Activated CD4-positive, alpha-beta T cell treated with anti-CD3 and anti-CD28 coated beads, Interleukin-2, amount 10 ng/mL, durations not matched to agents 24 days and 14 days (primary cell): ENCODE data around the gene PFDN4. TPM values are rescaled to one million over a fixed set of nuclear protein-coding genes. Genes with fewer than 3 reads are reported as not detected.
"Not testable (repeated sequence)": the region's sequence is repeated elsewhere in the genome, so short reads cannot be mapped to it uniquely, and the experiment has no call there.

Experiments
- DNase-seq: peaks from one replicate; pipeline ENCODE4 v3.0.0; 2022
- H3K27ac Mint-ChIP-seq: one replicate; pipeline ENCODE4 v1.8.0; 2022; ENCODE audit warnings: mild to moderate bottlenecking, mixed read lengths
- H3K27me3 Mint-ChIP-seq: one replicate; pipeline ENCODE4 v1.8.0; 2022; ENCODE audit warnings: mixed read lengths
- H3K36me3 Mint-ChIP-seq: one replicate; pipeline ENCODE4 v1.8.0; 2022; ENCODE audit warnings: low read depth, mild to moderate bottlenecking, mixed read lengths
- H3K4me1 Mint-ChIP-seq: one replicate; pipeline ENCODE4 v1.8.0; 2021; ENCODE audit warnings: mixed read lengths
- H3K4me3 Mint-ChIP-seq: one replicate; pipeline ENCODE4 v1.8.0; 2022; ENCODE audit warnings: mild to moderate bottlenecking, moderate library complexity, mixed read lengths
- H3K9me3 Mint-ChIP-seq: one replicate; pipeline ENCODE4 v1.8.0; 2021; ENCODE audit warnings: mixed read lengths
- intact Hi-C: fragments of 100-400 bp; cut with micrococcal nuclease; formaldehyde crosslinking; loops from one replicate; pipeline ENCODE4 v1.15.1; 2023
- total RNA-seq: library from RNA; stranded (reverse); gene quantifications from 2 replicates; pipeline ENCODE4 v1.2.3, GENCODE V29; 2022

The PFDN4 gene
- total RNA-seq, 1 donor from 2014 or later: 72.2 TPM

DNA sequence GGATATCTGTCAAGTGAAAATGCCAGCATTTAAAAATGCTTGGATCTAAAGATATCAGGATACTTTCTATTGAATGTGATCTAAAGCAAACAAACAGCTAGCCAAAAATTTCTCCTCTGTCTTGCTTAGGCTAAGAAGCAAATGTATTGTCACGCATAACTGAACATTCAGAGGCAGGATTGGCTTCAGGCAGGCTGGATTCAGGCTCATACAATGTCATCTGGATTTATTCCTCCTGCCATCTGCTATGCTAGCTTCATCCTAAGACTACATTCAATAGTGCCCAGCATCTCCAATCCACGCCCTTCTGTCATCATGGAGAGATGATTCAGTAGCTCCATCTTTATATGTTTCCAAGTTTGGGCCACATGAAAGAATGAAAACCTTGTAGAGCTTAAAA lies 27.1 kb downstream of the PFDN4 start:
- no peak for DNase-seq
- intact Hi-C loops: no loop called here
- H3K4me3 Mint-ChIP-seq: no peak overlapping the region
- H3K9me3 Mint-ChIP-seq: peaks cover 14% of the 10 kb centered on the region
- peaks cover 8% of the 10 kb centered on the region for H3K27me3 Mint-ChIP-seq
- H3K36me3 Mint-ChIP-seq: peaks cover 2% of the 10 kb centered on the region
- no peak overlapping the region for H3K27ac Mint-ChIP-seq
- H3K4me1 Mint-ChIP-seq: peaks cover 3% of the 10 kb centered on the region

DNA sequence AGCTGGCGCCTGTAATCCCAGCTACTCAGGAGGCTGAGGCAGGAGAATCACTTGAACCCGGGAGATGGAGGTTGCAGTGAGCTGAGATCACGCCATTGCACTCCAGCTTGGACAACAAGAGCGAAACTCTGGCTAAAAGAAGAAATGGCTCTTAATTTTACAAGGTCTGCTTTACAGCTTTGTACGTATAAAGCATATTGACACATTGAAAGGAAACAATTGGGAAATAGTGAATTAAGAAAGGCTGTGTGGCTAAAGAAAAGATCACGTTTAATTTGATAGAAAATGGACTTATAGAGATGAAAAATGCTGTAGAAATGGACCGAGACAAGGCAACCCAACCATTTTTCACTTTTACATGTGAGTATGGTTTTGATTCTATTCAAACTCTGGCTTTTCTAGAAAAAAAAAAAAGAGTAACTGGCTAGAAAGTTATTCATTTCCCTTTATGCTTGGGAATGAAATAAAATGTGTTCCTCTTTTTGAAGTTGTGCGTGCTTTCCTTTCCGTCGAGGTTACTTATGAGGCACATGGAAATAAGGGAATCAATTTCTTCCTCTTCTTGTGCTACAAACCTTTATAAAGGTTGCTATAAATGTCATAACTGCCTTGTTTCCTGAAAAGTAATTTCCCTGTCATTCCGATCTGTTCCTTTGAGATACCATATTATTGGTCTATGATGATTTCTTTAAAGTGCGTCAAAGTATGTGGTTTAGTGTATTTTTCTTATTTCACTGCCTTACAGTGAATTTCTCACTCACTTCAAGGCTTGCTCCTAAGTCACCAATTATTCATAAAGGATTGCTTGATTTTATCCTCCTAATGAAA lies 29.4 kb downstream of the PFDN4 start:
- Mint-ChIP-seq H3K27ac (no peak overlapping the region), H3K27me3 (peaks cover 8% of the 10 kb centered on the region), H3K4me1 (peaks cover 3% of the 10 kb centered on the region), H3K9me3 (peaks cover 6% of the 10 kb centered on the region), H3K36me3 (peaks cover 2% of the 10 kb centered on the region), H3K4me3 (no peak overlapping the region)
- intact Hi-C loops: no loop called here
- no peak for DNase-seq

DNA sequence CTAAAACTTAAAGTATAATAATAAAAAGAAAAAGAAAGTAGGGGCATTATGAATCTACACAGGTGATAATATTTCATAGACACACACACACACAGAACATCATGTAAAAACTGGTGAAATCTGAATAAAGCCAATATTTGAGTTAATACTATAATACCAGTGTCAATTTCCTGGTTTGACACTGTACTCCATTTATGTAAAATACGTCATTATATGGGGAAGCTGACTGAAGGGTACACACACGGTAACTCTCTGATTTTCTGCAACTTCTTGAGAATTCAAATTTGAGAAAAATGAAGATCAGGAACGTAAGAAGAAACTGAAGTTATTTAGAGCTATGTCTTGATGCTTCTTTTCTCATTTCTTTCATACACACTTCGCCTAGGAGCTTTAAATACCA lies 36.2 kb downstream of the PFDN4 start:
- DNase-seq: no peak
- intact Hi-C loops: no loop called here
- Mint-ChIP-seq H3K27me3 (peaks cover under 1% of the 10 kb centered on the region), H3K27ac (no peak overlapping the region), H3K36me3 (no peaks in the 10 kb centered on the region), H3K4me1 (no peaks in the 10 kb centered on the region), H3K9me3 (peaks cover 14% of the 10 kb centered on the region), H3K4me3 (no peak overlapping the region)

DNA sequence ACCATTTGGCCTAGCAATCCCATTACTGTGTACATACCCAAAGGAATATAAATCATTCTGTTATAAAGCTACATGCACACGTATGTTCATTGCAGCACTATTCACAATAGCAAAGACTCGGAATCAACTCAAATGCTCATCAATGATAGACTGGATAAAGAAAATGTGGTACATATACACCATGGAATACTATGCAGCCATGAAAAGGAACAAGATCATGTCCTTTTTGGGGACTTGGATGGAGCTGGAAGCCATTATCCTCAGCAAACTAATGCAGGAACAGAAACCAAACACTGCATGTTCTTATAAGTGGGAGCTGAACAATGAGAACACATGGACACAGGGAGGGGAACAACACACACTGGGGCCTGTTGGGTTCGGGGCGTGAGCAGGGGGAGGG lies 40.8 kb downstream of the PFDN4 start:
- H3K9me3 Mint-ChIP-seq, H3K27ac Mint-ChIP-seq, H3K36me3 Mint-ChIP-seq, intact Hi-C loops, H3K4me3 Mint-ChIP-seq, H3K27me3 Mint-ChIP-seq, DNase-seq, H3K4me1 Mint-ChIP-seq: not testable (repeated sequence)

DNA sequence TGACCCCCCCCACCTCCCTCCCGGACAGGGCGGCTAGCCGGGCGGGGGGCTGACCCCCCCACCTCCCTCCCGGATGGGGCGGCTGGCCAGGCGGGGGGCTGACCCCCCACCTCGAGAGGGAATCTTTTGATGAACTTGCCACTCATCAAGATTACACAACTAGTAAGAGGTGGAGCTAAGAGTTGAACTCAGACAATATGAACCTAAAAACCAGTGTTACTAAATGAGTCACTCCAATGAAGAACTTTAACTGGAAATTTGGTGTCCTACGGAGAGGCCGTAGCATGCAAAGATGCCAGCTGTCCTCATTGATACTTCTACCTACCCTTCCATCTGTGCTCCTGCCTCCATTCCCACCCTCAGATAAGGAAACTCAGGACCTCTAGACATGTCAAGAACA lies 42.8 kb downstream of the PFDN4 start:
- DNase-seq: no peak
- intact Hi-C loops: no loop called here
- Mint-ChIP-seq H3K27ac (no peak overlapping the region), H3K36me3 (no peaks in the 10 kb centered on the region), H3K4me1 (no peaks in the 10 kb centered on the region), H3K9me3 (peaks cover 8% of the 10 kb centered on the region), H3K4me3 (no peak overlapping the region), H3K27me3 (no peaks in the 10 kb centered on the region)

DNA sequence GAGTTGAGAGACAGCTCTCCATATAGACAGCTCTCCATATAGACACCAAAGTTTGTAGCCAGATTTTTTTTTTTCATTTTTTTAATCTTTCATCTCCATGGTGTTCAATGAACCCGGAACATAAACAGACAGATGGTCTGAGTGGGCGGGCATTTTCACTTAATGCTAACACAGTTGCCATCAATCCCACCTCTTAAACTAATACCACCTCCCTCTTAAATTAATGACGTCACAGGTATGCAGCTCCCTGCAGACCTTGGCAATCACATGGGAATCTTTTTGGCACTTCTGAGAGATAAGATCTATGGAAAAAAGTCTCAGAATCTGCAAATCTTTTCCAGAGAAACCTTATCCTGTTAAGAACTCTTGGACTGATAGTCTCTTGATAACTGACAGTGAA lies 43.2 kb downstream of the PFDN4 start:
- H3K27me3 Mint-ChIP-seq: no peaks in the 10 kb centered on the region
- no peak overlapping the region for H3K4me3 Mint-ChIP-seq
- intact Hi-C loops: no loop called here
- no peak overlapping the region for H3K27ac Mint-ChIP-seq
- DNase-seq: no peak
- H3K9me3 Mint-ChIP-seq: peaks cover 8% of the 10 kb centered on the region
- no peaks in the 10 kb centered on the region for H3K36me3 Mint-ChIP-seq
- H3K4me1 Mint-ChIP-seq: no peaks in the 10 kb centered on the region

DNA sequence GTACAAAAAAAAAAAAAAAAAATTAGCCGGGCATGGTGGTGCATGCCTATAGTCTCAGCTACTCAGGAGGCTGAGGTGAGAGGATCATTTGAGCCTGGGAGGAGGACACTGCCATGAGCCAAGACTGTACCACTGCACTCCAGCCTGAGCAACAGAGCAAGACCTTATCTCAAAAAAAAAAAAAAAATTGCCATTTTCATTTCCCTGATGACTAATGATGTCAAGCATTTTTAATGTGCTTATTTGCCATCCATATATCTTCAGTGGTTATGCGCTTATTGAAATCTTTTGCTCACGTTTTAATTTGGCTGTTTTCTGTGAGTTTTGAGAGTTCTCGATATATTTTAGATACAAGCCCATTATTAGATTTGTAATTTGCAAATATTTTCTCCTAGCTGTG lies 46.7 kb downstream of the PFDN4 start:
- DNase-seq: no peak
- no peaks in the 10 kb centered on the region for H3K36me3 Mint-ChIP-seq
- H3K4me3 Mint-ChIP-seq: no peak overlapping the region
- no peaks in the 10 kb centered on the region for H3K4me1 Mint-ChIP-seq
- H3K27ac Mint-ChIP-seq: no peak overlapping the region
- peaks cover 1% of the 10 kb centered on the region for H3K27me3 Mint-ChIP-seq
- intact Hi-C loops: no loop called here
- no peaks in the 10 kb centered on the region for H3K9me3 Mint-ChIP-seq

DNA sequence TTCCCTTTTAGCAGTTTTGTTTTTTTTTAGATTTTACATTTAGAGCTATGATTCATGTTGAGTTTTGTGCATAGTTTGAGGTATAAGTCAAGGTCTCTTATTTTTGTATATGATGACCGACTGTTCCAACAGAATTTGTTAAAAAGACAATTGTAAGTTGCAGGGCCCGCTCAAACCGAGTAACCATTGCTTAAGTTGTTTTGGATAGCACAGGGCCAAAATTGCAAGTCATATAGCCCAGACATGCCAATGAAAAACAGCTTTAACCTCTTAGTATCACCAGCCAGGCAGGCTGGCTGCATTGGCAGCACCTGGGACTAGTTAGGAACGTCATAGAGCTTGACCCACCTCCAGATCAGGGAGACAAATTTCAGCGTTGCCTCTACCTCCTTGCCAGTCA lies 47.3 kb downstream of the PFDN4 start:
- Mint-ChIP-seq H3K4me1 (no peaks in the 10 kb centered on the region), H3K4me3 (no peak overlapping the region), H3K27ac (no peak overlapping the region), H3K27me3 (peaks cover 1% of the 10 kb centered on the region), H3K36me3 (no peaks in the 10 kb centered on the region), H3K9me3 (no peaks in the 10 kb centered on the region)
- intact Hi-C loops: no loop called here
- no peak for DNase-seq

DNA sequence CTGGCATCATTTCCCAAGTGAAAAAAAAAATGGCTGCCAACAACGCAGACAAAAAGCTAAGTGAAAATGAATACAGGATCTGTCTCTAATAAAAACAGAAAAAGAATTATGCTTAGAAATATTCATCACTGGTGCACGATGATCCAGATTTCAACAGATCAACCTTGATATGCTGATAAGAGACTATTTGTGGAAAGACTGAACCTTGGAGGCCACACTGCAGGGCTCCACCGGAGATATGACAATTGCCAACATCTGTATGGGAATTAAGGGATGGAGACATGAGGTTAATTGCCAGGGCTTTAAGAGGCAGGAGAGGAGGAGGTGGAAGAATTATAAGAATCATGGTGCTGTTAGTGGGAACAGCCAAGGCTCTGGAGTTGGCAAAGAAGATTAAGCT lies 48.3 kb downstream of the PFDN4 start:
- Mint-ChIP-seq H3K9me3 (no peaks in the 10 kb centered on the region), H3K36me3 (no peaks in the 10 kb centered on the region), H3K4me3 (no peak overlapping the region), H3K27ac (no peak overlapping the region), H3K27me3 (peaks cover 1% of the 10 kb centered on the region), H3K4me1 (no peaks in the 10 kb centered on the region)
- intact Hi-C loops: no loop called here
- DNase-seq: no peak

DNA sequence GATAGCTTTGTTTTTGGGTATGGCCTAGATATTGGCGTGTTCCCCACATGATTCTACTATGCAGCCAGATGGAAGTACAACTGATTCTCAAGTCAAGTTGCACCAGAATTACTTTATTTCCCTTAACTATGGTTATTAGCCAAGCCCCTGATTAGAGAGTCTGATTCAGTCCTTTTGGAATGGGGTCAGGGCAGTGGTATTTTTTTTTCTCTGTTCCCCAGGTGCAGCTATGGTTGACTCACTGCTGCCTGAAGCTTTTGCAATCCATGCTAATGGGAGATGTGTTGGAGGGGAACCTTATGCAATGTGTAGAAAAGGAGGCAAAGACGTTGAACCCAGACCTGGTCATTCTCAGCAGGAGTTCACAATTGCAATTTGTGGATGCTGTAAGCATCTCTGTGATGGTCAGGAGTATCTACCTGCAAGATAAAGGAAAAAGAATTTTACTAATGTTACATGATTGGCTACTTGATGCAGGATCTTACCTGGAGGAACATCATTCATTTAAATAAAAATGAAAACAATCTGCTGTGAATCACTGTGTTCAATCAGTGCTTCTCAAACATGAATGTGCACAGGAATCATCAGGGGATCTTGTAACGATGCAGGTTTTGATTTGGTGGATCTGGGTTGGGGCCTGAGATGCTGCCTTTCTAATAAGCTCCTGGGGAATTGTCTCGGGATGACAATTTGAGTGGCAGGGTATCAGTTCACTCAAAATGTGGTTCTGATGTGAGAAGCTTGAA lies 49.4 kb downstream of the PFDN4 start:
- no peaks in the 10 kb centered on the region for H3K9me3 Mint-ChIP-seq
- no peaks in the 10 kb centered on the region for H3K4me1 Mint-ChIP-seq
- peaks cover 1% of the 10 kb centered on the region for H3K27me3 Mint-ChIP-seq
- intact Hi-C loops: no loop called here
- H3K4me3 Mint-ChIP-seq: no peak overlapping the region
- H3K36me3 Mint-ChIP-seq: no peaks in the 10 kb centered on the region
- H3K27ac Mint-ChIP-seq: no peak overlapping the region
- no peak for DNase-seq

DNA sequence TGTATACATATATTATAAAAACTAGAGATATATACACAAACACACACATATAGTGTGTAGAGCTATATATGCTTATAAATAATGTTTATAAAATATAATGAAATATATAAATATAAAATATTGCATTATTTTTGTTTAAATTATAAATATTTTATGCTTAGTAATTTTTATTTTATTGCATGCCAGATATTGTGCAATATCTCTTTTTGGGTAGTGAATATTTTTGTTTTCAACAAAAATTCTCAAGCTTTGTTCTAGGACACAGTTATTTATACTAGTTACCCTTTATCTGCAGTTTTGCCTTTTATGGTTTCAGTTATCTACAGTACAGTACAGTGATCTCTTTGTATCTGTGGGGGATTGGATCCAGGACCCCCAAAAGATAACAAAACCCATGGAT lies 52.2 kb downstream of the PFDN4 start:
- no peak overlapping the region for H3K27ac Mint-ChIP-seq
- no peak overlapping the region for H3K4me3 Mint-ChIP-seq

DNA sequence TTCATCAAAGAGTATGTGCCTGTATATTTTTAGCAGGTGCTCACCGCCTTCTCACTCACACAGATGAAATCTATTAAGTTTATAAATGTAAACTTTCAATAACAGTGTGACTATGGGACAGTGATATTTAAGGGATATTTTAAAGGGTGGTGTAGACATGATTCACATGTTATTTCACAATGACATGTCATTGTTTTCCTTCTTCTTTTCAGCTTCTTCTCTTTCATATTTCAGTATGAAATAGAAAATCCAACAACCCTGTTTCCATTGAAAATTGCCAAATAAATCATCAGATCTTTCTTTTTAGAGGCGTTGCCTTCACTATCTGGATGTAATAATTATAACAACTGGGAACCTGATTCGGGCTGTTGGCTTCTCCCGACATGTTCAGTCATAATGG lies 54.8 kb downstream of the PFDN4 start:
- H3K4me1 Mint-ChIP-seq: peaks cover 7% of the 10 kb centered on the region
- H3K27ac Mint-ChIP-seq: no peak overlapping the region
- no peak overlapping the region for H3K4me3 Mint-ChIP-seq
- no peaks in the 10 kb centered on the region for H3K36me3 Mint-ChIP-seq
- H3K27me3 Mint-ChIP-seq: peaks cover 1% of the 10 kb centered on the region
- intact Hi-C loops: no loop called here
- DNase-seq: no peak
- H3K9me3 Mint-ChIP-seq: no peaks in the 10 kb centered on the region

More for the DNA sequence above, 52.2 kb downstream of the PFDN4 start:
- Mint-ChIP-seq H3K9me3 (no peaks in the 10 kb centered on the region), H3K36me3 (no peaks in the 10 kb centered on the region), H3K27me3 (peaks cover 1% of the 10 kb centered on the region), H3K4me1 (no peaks in the 10 kb centered on the region)
- no peak for DNase-seq
- intact Hi-C loops: no loop called here

DNA sequence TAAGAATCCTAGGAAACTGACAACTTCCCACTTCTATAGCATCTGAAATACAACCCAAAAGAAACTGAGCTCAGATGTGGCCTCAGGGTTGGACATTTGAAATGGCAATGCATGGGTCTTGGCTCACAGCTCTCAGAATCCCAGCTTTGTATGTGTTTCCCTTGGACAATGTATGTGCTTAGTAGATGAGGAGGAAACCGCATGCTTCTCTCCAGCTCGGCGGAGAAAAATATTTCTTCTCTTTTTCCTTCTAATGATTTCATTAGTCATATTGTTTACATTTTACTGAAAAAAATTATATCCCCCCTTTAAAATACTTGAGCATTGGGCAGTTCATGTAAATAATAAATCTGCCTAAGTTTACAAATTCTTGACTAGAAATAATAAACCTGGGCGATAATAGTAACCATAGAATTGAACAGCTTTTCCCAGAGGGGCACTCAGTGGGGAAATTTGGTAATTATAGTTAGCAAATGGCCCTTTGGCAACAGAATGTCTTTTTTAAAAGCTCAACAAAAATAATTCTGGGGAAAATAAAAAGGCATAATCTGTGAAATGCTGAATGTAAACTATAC lies 55.3 kb downstream of the PFDN4 start:
- H3K4me3 Mint-ChIP-seq: no peak overlapping the region
- H3K4me1 Mint-ChIP-seq: peaks cover 9% of the 10 kb centered on the region
- DNase-seq: no peak
- intact Hi-C loops: no loop called here
- H3K27ac Mint-ChIP-seq: peak overlapping the region; percentile 25
- no peaks in the 10 kb centered on the region for H3K36me3 Mint-ChIP-seq
- peaks cover 1% of the 10 kb centered on the region for H3K27me3 Mint-ChIP-seq
- no peaks in the 10 kb centered on the region for H3K9me3 Mint-ChIP-seq

DNA sequence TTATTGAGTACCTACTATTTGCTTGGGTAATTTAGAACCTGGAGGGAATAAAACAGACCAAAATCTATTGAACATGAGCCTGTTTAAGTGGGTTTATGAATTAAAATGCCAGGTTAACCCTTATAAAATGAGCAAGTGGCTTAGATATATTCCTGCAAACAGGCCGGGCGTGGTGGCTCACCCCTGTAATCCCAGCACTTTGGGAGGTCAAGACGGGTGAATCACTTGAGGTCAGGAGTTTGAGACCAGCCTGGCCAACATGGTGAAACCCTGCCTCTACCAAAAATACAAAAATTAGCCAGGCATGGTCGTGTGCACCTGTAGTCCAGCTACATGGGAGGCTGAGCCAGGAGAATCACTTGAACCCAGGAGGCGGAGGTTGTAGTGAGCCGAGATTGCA lies 57.9 kb downstream of the PFDN4 start:
- H3K27me3 Mint-ChIP-seq, H3K36me3 Mint-ChIP-seq, intact Hi-C loops, H3K27ac Mint-ChIP-seq, DNase-seq, H3K9me3 Mint-ChIP-seq, H3K4me3 Mint-ChIP-seq, H3K4me1 Mint-ChIP-seq: not testable (repeated sequence)
